ENCODE data around the gene C2CD4D. TPM values are rescaled to one million over a fixed set of nuclear protein-coding genes. Genes with fewer than 3 reads are reported as not detected.

C2CD4D gene
- total RNA-seq, 4 donors from 2014 or later: 1.4 to 4.2 (median 2.3) TPM

DNA sequence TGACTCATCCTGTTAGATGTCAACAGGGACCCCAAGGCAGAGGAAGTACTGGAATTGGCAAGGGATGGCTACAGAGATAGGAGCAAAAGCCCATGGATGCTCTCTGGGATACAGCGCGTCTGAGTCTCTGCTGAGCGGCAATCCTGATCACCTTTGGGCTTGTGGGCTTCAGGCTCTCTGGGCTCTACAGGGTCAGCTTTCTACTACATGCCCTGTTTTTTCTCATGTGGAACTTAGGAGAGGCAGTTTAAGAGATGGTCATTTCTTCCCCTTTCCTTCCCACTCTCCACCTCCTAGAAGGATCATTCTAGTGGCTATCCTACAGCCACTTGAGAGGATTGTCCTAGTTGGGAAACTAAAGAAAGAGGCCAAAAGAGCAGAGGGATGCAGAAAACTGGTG lies 35.7 kb downstream of the C2CD4D start:
- DNase-seq (ENCODE audit: low spot score in 2 of 2): no peak

DNA sequence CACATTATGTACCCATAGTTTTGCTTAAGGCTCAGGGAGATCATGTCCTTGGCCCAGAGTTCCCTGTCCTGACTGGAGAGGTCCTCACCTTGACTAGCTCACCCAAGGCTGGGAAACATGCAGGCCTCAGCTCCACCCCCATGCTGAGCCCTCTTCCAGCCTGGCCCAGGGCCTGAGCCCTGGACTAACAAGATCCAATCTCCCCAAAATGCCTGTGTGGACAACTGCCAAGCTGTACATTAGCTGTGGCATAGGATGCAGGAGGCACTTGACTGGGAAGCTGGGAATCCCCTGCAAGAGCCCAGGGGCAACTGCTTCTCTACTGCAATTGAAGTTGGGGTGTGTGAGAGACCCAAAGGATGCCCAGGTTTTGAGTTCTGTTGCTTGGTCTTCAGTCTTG lies 36.5 kb downstream of the C2CD4D start:
- DNase-seq (ENCODE audit: low spot score in 2 of 2): no peak
- intact Hi-C loops (cut with DNase I; ENCODE audit: low total_unique reads): no loop called here
- H3K4me3 ChIP-seq (ENCODE audit: low read depth, poor library complexity, severe bottlenecking): no peak overlapping the region
- no peak for TF ChIP-seq POLR2A (IDR thresholded peaks at IDR 0.05)

More for the DNA sequence above, 35.7 kb downstream of the C2CD4D start:
- H3K4me3 ChIP-seq (ENCODE audit: low read depth, poor library complexity, severe bottlenecking): no peak overlapping the region
- WGBS, 2 donors: 90 to 100% methylated on average over 3 of the region's 3 CpGs
- intact Hi-C loops (cut with DNase I; ENCODE audit: low total_unique reads): no loop called here
- TF ChIP-seq POLR2A (IDR thresholded peaks at IDR 0.05): no peak
- TF ChIP-seq, protein P1, sequence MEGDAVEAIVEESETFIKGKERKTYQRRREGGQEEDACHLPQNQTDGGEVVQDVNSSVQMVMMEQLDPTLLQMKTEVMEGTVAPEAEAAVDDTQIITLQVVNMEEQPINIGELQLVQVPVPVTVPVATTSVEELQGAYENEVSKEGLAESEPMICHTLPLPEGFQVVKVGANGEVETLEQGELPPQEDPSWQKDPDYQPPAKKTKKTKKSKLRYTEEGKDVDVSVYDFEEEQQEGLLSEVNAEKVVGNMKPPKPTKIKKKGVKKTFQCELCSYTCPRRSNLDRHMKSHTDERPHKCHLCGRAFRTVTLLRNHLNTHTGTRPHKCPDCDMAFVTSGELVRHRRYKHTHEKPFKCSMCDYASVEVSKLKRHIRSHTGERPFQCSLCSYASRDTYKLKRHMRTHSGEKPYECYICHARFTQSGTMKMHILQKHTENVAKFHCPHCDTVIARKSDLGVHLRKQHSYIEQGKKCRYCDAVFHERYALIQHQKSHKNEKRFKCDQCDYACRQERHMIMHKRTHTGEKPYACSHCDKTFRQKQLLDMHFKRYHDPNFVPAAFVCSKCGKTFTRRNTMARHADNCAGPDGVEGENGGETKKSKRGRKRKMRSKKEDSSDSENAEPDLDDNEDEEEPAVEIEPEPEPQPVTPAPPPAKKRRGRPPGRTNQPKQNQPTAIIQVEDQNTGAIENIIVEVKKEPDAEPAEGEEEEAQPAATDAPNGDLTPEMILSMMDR (IDR thresholded peaks at IDR 0.05): no peak

DNA sequence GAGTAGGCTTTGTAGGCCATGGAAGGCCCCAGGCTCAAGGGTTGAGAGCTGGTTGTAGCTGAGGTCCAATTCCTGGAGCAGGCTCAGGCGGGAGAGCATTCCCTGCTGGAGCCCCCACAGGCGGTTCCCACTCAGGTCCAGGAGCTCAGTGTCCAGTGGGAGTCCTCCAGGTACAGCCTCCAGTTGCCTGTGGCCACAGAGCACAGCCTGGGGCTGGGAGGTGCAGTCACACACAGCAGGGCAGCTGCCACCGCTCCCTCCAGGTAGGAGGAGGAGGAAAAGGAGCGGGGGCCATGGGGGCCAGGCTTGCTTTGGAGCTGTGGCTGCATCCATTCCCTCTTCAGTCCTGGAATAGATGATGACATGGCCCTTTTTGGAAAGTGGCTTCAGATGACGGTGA lies 37.2 kb downstream of the C2CD4D start:
- no peak for DNase-seq (ENCODE audit: low spot score in 2 of 2)
- WGBS, 2 donors: 90 to 94% methylated on average over 4 to 5 of the region's 5 CpGs
- H3K4me3 ChIP-seq (ENCODE audit: low read depth, poor library complexity, severe bottlenecking): no peak overlapping the region
- TF ChIP-seq, protein P1 (IDR thresholded peaks at IDR 0.05): no peak
- TF ChIP-seq POLR2A (IDR thresholded peaks at IDR 0.05): no peak
- intact Hi-C loops (cut with DNase I; ENCODE audit: low total_unique reads): no loop called here

DNA sequence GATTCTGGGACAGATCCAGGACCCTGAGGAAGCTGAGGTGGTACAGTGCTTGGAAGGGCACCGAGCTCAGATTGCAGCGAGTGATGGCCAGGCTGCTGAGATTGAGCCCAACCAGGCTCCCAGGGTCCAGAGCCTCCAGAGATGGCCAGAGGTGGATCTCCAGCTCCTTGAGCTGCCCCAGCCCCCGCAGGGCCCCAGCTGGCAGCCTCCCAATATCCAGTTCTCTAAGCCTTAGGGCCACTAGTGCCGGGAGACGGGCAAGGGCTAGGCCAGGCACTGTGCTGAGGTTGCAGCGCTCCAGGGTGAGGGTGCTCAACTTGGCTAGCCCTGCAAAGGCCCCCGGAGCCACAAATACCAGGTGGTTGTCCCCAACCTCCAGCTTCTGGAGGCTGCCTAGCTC lies 37.8 kb downstream of the C2CD4D start:
- H3K4me3 ChIP-seq (ENCODE audit: low read depth, poor library complexity, severe bottlenecking): no peak overlapping the region
- 92 to 96% methylated on average over 4 of the region's 7 CpGs for WGBS, 2 donors
- intact Hi-C loops (cut with DNase I; ENCODE audit: low total_unique reads): no loop called here
- TF ChIP-seq, protein P1 (IDR thresholded peaks at IDR 0.05): no peak
- TF ChIP-seq POLR2A (IDR thresholded peaks at IDR 0.05): no peak
- DNase-seq (ENCODE audit: low spot score in 2 of 2): no peak

DNA sequence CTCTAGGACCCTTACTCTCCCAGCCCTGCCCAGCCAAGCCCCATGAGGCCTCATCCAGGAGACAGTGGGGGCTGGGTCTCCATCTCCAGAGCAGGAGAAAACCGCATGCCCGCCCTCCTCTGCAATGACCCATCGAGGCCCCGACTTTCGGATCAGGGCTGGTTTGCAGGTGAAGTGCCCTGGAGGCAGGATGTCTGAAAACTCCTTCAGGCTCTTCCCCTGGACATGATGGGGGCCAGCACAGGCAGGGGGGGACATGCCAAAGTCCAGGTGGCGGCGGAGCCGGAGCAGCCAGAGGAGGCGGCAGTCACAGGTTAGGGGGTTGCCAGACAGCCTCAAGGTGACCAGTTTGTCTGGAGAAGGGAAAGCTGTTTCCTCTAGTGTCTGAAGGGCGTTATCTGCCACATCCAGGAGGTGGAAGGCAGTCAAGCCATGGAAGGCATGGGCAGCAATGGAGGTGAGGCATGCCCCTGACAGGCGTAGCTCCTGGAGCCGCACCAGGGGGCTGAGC lies 38.3 kb downstream of the C2CD4D start:
- no peak for DNase-seq (ENCODE audit: low spot score in 2 of 2)
- no peak for TF ChIP-seq POLR2A (IDR thresholded peaks at IDR 0.05)
- TF ChIP-seq, protein P1 (IDR thresholded peaks at IDR 0.05): no peak
- no peak overlapping the region for H3K4me3 ChIP-seq (ENCODE audit: low read depth, poor library complexity, severe bottlenecking)
- WGBS, 2 donors: 86 to 87% methylated on average over 10 to 12 of the region's 12 CpGs
- intact Hi-C loops (cut with DNase I; ENCODE audit: low total_unique reads): no loop called here

DNA sequence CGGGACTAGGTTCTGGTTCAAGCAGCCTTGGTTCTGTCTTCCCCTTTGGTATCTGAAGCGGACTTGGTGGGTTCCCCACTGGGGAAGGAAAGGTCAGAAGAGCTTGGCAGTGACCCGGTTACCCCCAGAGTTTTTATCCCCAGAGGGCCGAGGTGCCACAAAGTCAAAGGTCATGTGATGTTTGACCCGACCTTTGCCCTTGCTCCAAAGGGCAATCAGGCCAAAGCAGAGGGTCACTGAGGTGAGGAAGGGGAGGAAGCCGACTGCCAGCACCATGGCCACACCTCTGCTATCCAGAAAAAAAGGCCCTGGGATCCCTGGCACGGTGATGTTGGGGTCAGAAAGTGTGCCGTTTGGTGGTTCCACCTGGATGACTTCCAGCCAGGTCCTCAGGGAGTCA lies 38.8 kb downstream of the C2CD4D start:
- intact Hi-C loops (cut with DNase I; ENCODE audit: low total_unique reads): no loop called here
- 64 to 67% methylated on average over 8 of the region's 8 CpGs for WGBS, 2 donors
- TF ChIP-seq POLR2A (IDR thresholded peaks at IDR 0.05): no peak
- TF ChIP-seq, protein P1 (IDR thresholded peaks at IDR 0.05): no peak
- no peak for DNase-seq (ENCODE audit: low spot score in 2 of 2)
- no peak overlapping the region for H3K4me3 ChIP-seq (ENCODE audit: low read depth, poor library complexity, severe bottlenecking)
